WTC11 (cell line): ENCODE data around the gene TUSC2. TPM values are rescaled to one million over a fixed set of nuclear protein-coding genes. Genes with fewer than 3 reads are reported as not detected.

Experiments used
- ATAC-seq: fragments of 200-7000 bp; cut with Tn5 transposase; 2 replicates; pipeline ENCODE4 v1.10.0; 2021; ENCODE audit warnings: mild to moderate bottlenecking, moderate library complexity
- CTCF ChIA-PET: fragments of 300-600 bp; sonication (Branson Sonifier 250); formaldehyde crosslinking; loops from one replicate; lab custom pipeline; 2021; ENCODE audit warnings: antibody characterized with exemption; lab: Charles Lee
- POLR2A ChIA-PET: fragments of 350-600 bp; sonication (Branson Sonifier 250); formaldehyde crosslinking; loops from one replicate; lab custom pipeline; 2021; ENCODE audit warnings: antibody characterized with exemption; lab: Charles Lee
- DNase-seq: peaks from one replicate; pipeline ENCODE4 v3.0.0; 2021; ENCODE audit warnings: low spot score
- H3K27ac Mint-ChIP-seq: 2 replicates; pipeline ENCODE4 v1.8.0; 2021; ENCODE audit warnings: mixed read lengths
- H3K27me3 Mint-ChIP-seq: 2 replicates; pipeline ENCODE4 v1.8.0; 2021; ENCODE audit warnings: low read depth, mild to moderate bottlenecking, moderate library complexity, mixed read lengths
- H3K36me3 Mint-ChIP-seq: 2 replicates; pipeline ENCODE4 v1.8.0; 2021; ENCODE audit warnings: mixed read lengths
- H3K4me1 Mint-ChIP-seq: 2 replicates; pipeline ENCODE4 v1.8.0; 2022; ENCODE audit warnings: mixed read lengths
- H3K4me3 Mint-ChIP-seq: 2 replicates; pipeline ENCODE4 v1.8.0; 2021; ENCODE audit warnings: mild to moderate bottlenecking, moderate library complexity, mixed read lengths
- H3K9me3 Mint-ChIP-seq: 2 replicates; pipeline ENCODE4 v1.8.0; 2021; ENCODE audit warnings: mixed read lengths
- AFF4 ChIP-seq: sonication (generic); formaldehyde crosslinking; IDR thresholded peaks from 2 replicates; pipeline ENCODE4 v1.8.1; 2023; ENCODE audit warnings: mild to moderate bottlenecking, missing genetic modification reagents, borderline replicate concordance
- ATF2 ChIP-seq: sonication (generic); formaldehyde crosslinking; IDR thresholded peaks from 2 replicates; pipeline ENCODE4 v1.8.1; 2022; ENCODE audit warnings: low read depth, missing genetic modification reagents, borderline replicate concordance
- CREB1 ChIP-seq: sonication (generic); formaldehyde crosslinking; IDR thresholded peaks from 2 replicates; pipeline ENCODE4 v1.8.0; 2023; ENCODE audit warnings: mild to moderate bottlenecking, missing genetic modification reagents
- EMX1 ChIP-seq: fragments of 250-450 bp; sonication (Bioruptor Pico); IDR thresholded peaks from 2 replicates; pipeline ENCODE4 v1.8.0; 2021; ENCODE audit warnings: mild to moderate bottlenecking
- GABPB1 ChIP-seq: sonication (generic); formaldehyde crosslinking; IDR thresholded peaks from 2 replicates; pipeline ENCODE4 v1.8.1; 2023; ENCODE audit warnings: mild to moderate bottlenecking, missing genetic modification reagents
- JUN ChIP-seq: sonication (generic); formaldehyde crosslinking; IDR thresholded peaks from 2 replicates; pipeline ENCODE4 v1.8.0; 2023; ENCODE audit warnings: mild to moderate bottlenecking, missing genetic modification reagents
- KAT7 ChIP-seq: sonication (generic); formaldehyde crosslinking; IDR thresholded peaks from 2 replicates; pipeline ENCODE4 v1.8.1; 2023; ENCODE audit warnings: missing genetic modification reagents, mild to moderate bottlenecking, borderline replicate concordance
- NFYB ChIP-seq: sonication (generic); formaldehyde crosslinking; conservative IDR thresholded peaks from 2 replicates; pipeline ENCODE4 v1.8.0; 2022; ENCODE audit warnings: low read depth, missing genetic modification reagents
- NR3C1 ChIP-seq: sonication (generic); formaldehyde crosslinking; conservative IDR thresholded peaks from 2 replicates; pipeline ENCODE4 v1.8.1; 2023; ENCODE audit warnings: low read depth, mild to moderate bottlenecking, missing genetic modification reagents
- TEAD4 ChIP-seq: sonication (generic); formaldehyde crosslinking; IDR thresholded peaks from 2 replicates; pipeline ENCODE4 v1.8.0; 2022; ENCODE audit warnings: mild to moderate bottlenecking, missing genetic modification reagents
- ZNF219 ChIP-seq: sonication (generic); formaldehyde crosslinking; IDR thresholded peaks from 2 replicates; pipeline ENCODE4 v1.8.0; 2023; ENCODE audit warnings: missing genetic modification reagents, mild to moderate bottlenecking, borderline replicate concordance
- ZNF532 ChIP-seq: fragments of 250-450 bp; sonication (Bioruptor Pico); IDR thresholded peaks from 2 replicates; pipeline ENCODE4 v1.9.0; 2021; ENCODE audit warnings: mild to moderate bottlenecking, borderline replicate concordance
- total RNA-seq: library from RNA; stranded (reverse); gene quantifications from 3 replicates; pipeline ENCODE4 v1.2.3, GENCODE V29; 2021
- TF ChIP-seq, protein P1 (sequence below): sonication (generic); formaldehyde crosslinking; IDR thresholded peaks from 2 replicates; pipeline ENCODE4 v1.8.1; 2022; ENCODE audit warnings: mild to moderate bottlenecking, moderate library complexity, missing genetic modification reagents

Gene TUSC2
- total RNA-seq, 1 experiment from 2014 or later, result 41.1 TPM

- no peak for TF ChIP-seq ZNF532 (CRISPR knock-in tag)
- TF ChIP-seq ZNF219 (CRISPR knock-in tag), result no peak
- no peak for TF ChIP-seq KAT7 (CRISPR knock-in tag)
- TF ChIP-seq NR3C1 (CRISPR knock-in tag), result no peak
- TF ChIP-seq CREB1 (CRISPR knock-in tag), result no peak
- no peak for TF ChIP-seq NFYB (CRISPR knock-in tag)
- no peak for TF ChIP-seq EMX1
- no peak for TF ChIP-seq AFF4 (CRISPR knock-in tag)
- no peak for TF ChIP-seq ATF2 (CRISPR knock-in tag)
- TF ChIP-seq TEAD4 (CRISPR knock-in tag), result no peak
- no peak for TF ChIP-seq JUN (CRISPR knock-in tag)
Observed at GRCh38 chr3:50299929-50300680, 27.9 kb downstream of the TUSC2 start (continued).

DNA sequence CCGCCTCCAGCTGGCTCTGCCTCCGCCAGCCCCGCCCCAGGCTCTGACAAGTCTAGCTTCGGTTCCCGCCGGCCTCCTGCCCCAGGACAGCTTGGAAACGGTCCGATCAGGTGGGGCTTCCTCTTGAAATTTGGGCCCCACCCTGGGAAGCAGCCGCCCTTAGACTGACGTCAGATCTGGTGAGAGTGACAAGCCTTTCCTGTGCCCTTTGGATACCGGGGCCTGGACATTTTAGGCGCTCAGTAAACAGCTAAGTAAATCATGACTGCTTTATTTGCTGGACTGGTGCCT lies 28.4 kb downstream of the TUSC2 start:
- Mint-ChIP-seq H3K27me3 (no peaks in the 10 kb centered on the region; the same call in 1 of the 2 replicates), H3K36me3 (0 out of 2 replicates have a peak, but pooled peaks cover under 1% of the 10 kb centered on the region), H3K27ac (peak overlapping the region; percentile 82), H3K4me1 (peaks cover 22% of the 10 kb centered on the region), H3K4me3 (peak overlapping the region; percentile 97), H3K9me3 (0 out of 2 replicates have a peak, but pooled peaks cover 1% of the 10 kb centered on the region)
- TF ChIP-seq, protein P1, sequence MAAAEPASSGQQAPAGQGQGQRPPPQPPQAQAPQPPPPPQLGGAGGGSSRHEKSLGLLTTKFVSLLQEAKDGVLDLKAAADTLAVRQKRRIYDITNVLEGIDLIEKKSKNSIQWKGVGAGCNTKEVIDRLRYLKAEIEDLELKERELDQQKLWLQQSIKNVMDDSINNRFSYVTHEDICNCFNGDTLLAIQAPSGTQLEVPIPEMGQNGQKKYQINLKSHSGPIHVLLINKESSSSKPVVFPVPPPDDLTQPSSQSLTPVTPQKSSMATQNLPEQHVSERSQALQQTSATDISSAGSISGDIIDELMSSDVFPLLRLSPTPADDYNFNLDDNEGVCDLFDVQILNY (CRISPR knock-in tag), result no peak
- TF ChIP-seq EMX1 (no peak), GABPB1 (CRISPR knock-in tag) (peak; percentile 33; the same call in 1 of the 2 replicates)
- ChIA-PET POLR2A (interaction anchor here (0.5 to 1.4 kb wide), 7 partner anchors 18 to 51 kb away, joined by 3 to 8 read pairs (median 4); partner anchors contain the start of genes CYB561D2, HYAL2 and NPRL2), CTCF (interaction anchor here (0.6 to 5.9 kb wide), 20 partner anchors 15 to 312 kb away, joined by 3 to 95 read pairs (median 4); partner anchors contain the start of genes CISH and HYAL2)
- ATAC-seq (no peak), DNase-seq (no peak)
